Esophagus muscularis mucosa (tissue), 4 donors: ENCODE results near the gene MT1A.

Experiments used
- EP300 ChIP-seq: sonication (generic); formaldehyde crosslinking; IDR thresholded peaks from one replicate; pipeline ENCODE4 v1.6.1; 2017; ENCODE audit warnings: antibody characterized with exemption
- POLR2AphosphoS5 ChIP-seq, 2 donors: sonication (generic); formaldehyde crosslinking; IDR thresholded peaks; one replicate each; pipeline ENCODE4 v1.6.1; 2017; ENCODE audit warnings: antibody characterized with exemption in 2 of 2
- TF ChIP-seq, protein P1 (sequence below), 3 experiments: fragments of 200-600 bp in 2 of 3; fragments of 450-650 bp in 1 of 3; sonication (generic) in 2 of 3; IDR thresholded peaks; one replicate each; pipeline ENCODE4 v1.5.1; 2017 to 2019; ENCODE audit warnings: antibody characterized with exemption in 3 of 3, mild to moderate bottlenecking in 2 of 3, moderate library complexity in 1 of 3

DNA sequence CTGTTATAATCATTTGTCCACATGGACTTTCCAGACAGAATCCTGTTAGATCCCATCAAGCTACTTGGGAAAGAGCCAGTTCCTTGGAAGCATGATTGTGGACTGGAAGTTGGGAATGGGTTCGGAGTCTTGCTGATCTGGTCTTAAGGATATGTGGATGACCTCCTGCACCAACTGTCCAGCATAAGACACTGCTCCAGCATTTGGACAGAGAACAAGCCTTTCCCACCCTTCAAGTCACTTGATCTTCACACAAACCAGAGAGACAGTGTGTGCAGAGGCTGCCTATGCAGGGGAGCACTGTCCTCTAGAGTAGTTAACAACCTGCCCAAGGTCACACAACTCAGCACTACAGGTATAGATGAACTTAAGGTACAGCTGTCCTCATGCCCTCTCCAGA, 7.4 kb downstream of the MT1A start:
- TF ChIP-seq, protein P1, sequence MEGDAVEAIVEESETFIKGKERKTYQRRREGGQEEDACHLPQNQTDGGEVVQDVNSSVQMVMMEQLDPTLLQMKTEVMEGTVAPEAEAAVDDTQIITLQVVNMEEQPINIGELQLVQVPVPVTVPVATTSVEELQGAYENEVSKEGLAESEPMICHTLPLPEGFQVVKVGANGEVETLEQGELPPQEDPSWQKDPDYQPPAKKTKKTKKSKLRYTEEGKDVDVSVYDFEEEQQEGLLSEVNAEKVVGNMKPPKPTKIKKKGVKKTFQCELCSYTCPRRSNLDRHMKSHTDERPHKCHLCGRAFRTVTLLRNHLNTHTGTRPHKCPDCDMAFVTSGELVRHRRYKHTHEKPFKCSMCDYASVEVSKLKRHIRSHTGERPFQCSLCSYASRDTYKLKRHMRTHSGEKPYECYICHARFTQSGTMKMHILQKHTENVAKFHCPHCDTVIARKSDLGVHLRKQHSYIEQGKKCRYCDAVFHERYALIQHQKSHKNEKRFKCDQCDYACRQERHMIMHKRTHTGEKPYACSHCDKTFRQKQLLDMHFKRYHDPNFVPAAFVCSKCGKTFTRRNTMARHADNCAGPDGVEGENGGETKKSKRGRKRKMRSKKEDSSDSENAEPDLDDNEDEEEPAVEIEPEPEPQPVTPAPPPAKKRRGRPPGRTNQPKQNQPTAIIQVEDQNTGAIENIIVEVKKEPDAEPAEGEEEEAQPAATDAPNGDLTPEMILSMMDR (IDR thresholded peaks at IDR 0.05) = no peak
- no peak for TF ChIP-seq EP300
- no peak for TF ChIP-seq POLR2AphosphoS5 (IDR thresholded peaks at IDR 0.05)
